K562 (cell line): ENCODE results near the gene FBXL12. TPM values are rescaled to one million over a fixed set of nuclear protein-coding genes. Genes with fewer than 3 reads are reported as not detected.
A peak's percentile ranks its signal among the peaks of the same experiment; 100 is the strongest.
"Not testable (repeated sequence)": the region's sequence is repeated elsewhere in the genome, so short reads cannot be mapped to it uniquely, and the experiment has no call there.

ENCODE experiments used
- ATAC-seq: fragments of 200-7000 bp; cut with Tn5 transposase; 3 replicates; pipeline ENCODE4 v1.9.1; 2020; ENCODE audit warnings: moderate library complexity
- BruUV-seq: library from RNA; stranded (reverse); fragments of 400-500 nt; replicated peaks from 2 replicates; lab custom pipeline; 2021; lab: Mats Ljungman, UMichigan
- CTCF ChIA-PET: fragments of 300-600 bp; formaldehyde crosslinking; extraction: SDS; loops from one replicate; lab custom pipeline; 2021; ENCODE audit warnings: low intra/inter-chr PET ratio; lab: Yijun Ruan, JAX
- POLR2A ChIA-PET: fragments of 300-600, 350-650 bp; sonication (Branson Sonifier 250); formaldehyde crosslinking; extraction: SDS; loops from one replicate; lab custom pipeline; 2021; ENCODE audit warnings: antibody characterized with exemption, inconsistent platforms; lab: Yijun Ruan, JAX
- DNase-seq, 4 experiments: peaks; one replicate each; pipeline versions ENCODE4 v3.0.0 to v3.0.0-alpha.2; 2011 to 2018; ENCODE audit warnings: low spot score in 3 of 4, mixed read lengths in 3 of 4; ENCODE audit errors: extremely low read depth in 1 of 4
- FAIRE-seq: peaks from 2 replicates; lab custom pipeline; 2011; peaks lifted over from hg19 to GRCh38; lab: Jason Lieb, UNC
- H2AFZ ChIP-seq: 2 replicates; pipeline ENCODE4 v1.6.0; 2011; ENCODE audit warnings: low read depth, low read length, control low read depth, inconsistent platforms
- H3K27ac ChIP-seq: fragments of 200-600 bp; 3 replicates; pipeline ENCODE4 v1.8.0; 2011; ENCODE audit warnings: low read depth, mild to moderate bottlenecking, control low read depth, inconsistent platforms, low read length, moderate library complexity, mixed read lengths; ENCODE audit errors: extremely low read depth
- H3K27me3 ChIP-seq, 2 experiments: fragments of 300-600 bp in 1 of 2; 2 replicates in 1 of 2; 3 replicates in 1 of 2; pipeline versions ENCODE4 v1.6.0 to v1.8.0; 2011; ENCODE audit warnings: inconsistent platforms in 2 of 2, low read length in 2 of 2, mild to moderate bottlenecking in 1 of 2, mixed read lengths in 1 of 2, moderate library complexity in 1 of 2; ENCODE audit not compliant: control insufficient read depth in 2 of 2, insufficient read depth in 2 of 2
- H3K36me3 ChIP-seq: fragments of 300-600 bp; 3 replicates; pipeline ENCODE4 v1.8.0; 2011; ENCODE audit warnings: mild to moderate bottlenecking, low read length, inconsistent platforms; ENCODE audit not compliant: control insufficient read depth, insufficient read depth
- H3K4me1 ChIP-seq, 2 experiments: fragments of 200-600 bp in 1 of 2; replicated peaks in 1 of 2; 2 replicates in 1 of 2; 3 replicates in 1 of 2; pipeline versions ENCODE4 v1.5.1 to v1.8.0; 2011; ENCODE audit warnings: inconsistent platforms in 2 of 2, low read length in 2 of 2, mild to moderate bottlenecking in 1 of 2, mixed read lengths in 1 of 2, moderate library complexity in 1 of 2; ENCODE audit not compliant: control insufficient read depth in 2 of 2, insufficient read depth in 2 of 2
- H3K4me2 ChIP-seq: 2 replicates; pipeline ENCODE4 v1.6.1; 2011; ENCODE audit warnings: low read length, control low read depth, inconsistent platforms, mixed read lengths; ENCODE audit not compliant: insufficient read depth
- H3K4me3 ChIP-seq: fragments of 200-600 bp; sonication (generic), shearing (Covaris generic); 2 replicates; pipeline ENCODE4 v1.5.1; 2016; ENCODE audit warnings: control low read depth, inconsistent platforms
- H3K79me2 ChIP-seq: fragments of 200-600 bp; 3 replicates; pipeline ENCODE4 v1.8.0; 2011; ENCODE audit warnings: low read length, inconsistent platforms; ENCODE audit not compliant: control insufficient read depth, insufficient read depth
- H3K9ac ChIP-seq, 2 experiments: 2 replicates each; pipeline versions ENCODE4 v1.6.0 to v1.6.1; 2011; ENCODE audit warnings: low read depth in 2 of 2, low read length in 2 of 2, control low read depth in 1 of 2, inconsistent platforms in 1 of 2, mild to moderate bottlenecking in 1 of 2, mixed read lengths in 1 of 2; ENCODE audit not compliant: insufficient read depth in 1 of 2
- H3K9me1 ChIP-seq: one replicate; pipeline ENCODE4 v1.6.0; 2011; ENCODE audit warnings: inconsistent platforms, mild to moderate bottlenecking, low read length, moderate library complexity; ENCODE audit not compliant: control insufficient read depth, insufficient read depth
- H3K9me3 ChIP-seq: replicated peaks from 2 replicates; pipeline ENCODE4 v1.5.1; 2011; ENCODE audit warnings: low read depth, low read length, inconsistent platforms; ENCODE audit not compliant: control insufficient read depth, insufficient read depth
- H4K20me1 ChIP-seq: replicated peaks from 2 replicates; pipeline ENCODE4 v1.6.1; 2011; ENCODE audit warnings: low read length, inconsistent platforms, mixed read lengths; ENCODE audit not compliant: control insufficient read depth, insufficient read depth
- NCOA1 ChIP-seq: fragments of 450-650 bp; IDR thresholded peaks from 2 replicates; pipeline ENCODE4 v1.6.1; 2016; ENCODE audit warnings: low read depth
- PHF8 ChIP-seq: fragments of 200-600 bp; sonication (generic); IDR thresholded peaks from 2 replicates; pipeline ENCODE4 v1.6.1; 2012; ENCODE audit warnings: mixed run types, mild to moderate bottlenecking, inconsistent platforms, low read length, moderate library complexity, borderline replicate concordance
- TCF7 ChIP-seq: sonication (generic); IDR thresholded peaks from 2 replicates; pipeline ENCODE4 v1.6.1; 2016; ENCODE audit warnings: antibody characterized with exemption, borderline replicate concordance
- YY1 ChIP-seq, 3 experiments: IDR thresholded peaks; 2 replicates each; pipeline ENCODE4 v1.6.1; 2011; ENCODE audit warnings: low read length in 2 of 3, mild to moderate bottlenecking in 2 of 3, moderate library complexity in 2 of 3, borderline replicate concordance in 1 of 3, control low read depth in 1 of 3, low read depth in 1 of 3; ENCODE audit not compliant: insufficient read depth in 3 of 3, insufficient replicate concordance in 2 of 3, control insufficient read depth in 1 of 3, insufficient read length in 1 of 3; ENCODE audit errors: extremely low read depth in 1 of 3
- ZBTB11 ChIP-seq, 3 experiments: fragments of 200-800 bp in 1 of 3; fragments of 250-450 bp in 1 of 3; fragments of 450-650 bp in 1 of 3; sonication (Bioruptor Pico) in 1 of 3; sonication (Bioruptor generic) in 1 of 3; formaldehyde crosslinking in 1 of 3; IDR thresholded peaks; 2 replicates each; pipeline versions ENCODE4 v1.6.1 to v1.8.0; 2016 to 2022; ENCODE audit warnings: mild to moderate bottlenecking in 2 of 3, missing genetic modification characterization in 2 of 3, missing compliant biosample characterization in 1 of 3, moderate library complexity in 1 of 3
- ZBTB33 ChIP-seq: sonication (generic); formaldehyde crosslinking; IDR thresholded peaks from 2 replicates; pipeline ENCODE4 v1.8.1; 2023; ENCODE audit warnings: mild to moderate bottlenecking, missing genetic modification reagents
- ZBTB7A ChIP-seq: IDR thresholded peaks from 2 replicates; pipeline ENCODE4 v1.6.1; 2011; ENCODE audit warnings: low read depth, mild to moderate bottlenecking, low read length, moderate library complexity, borderline replicate concordance; ENCODE audit not compliant: control insufficient read depth
- ZC3H4 ChIP-seq: sonication (generic); formaldehyde crosslinking; IDR thresholded peaks from 2 replicates; pipeline ENCODE4 v1.9.0; 2021; ENCODE audit warnings: missing genetic modification reagents, borderline replicate concordance
- ZFX ChIP-seq: sonication (generic); formaldehyde crosslinking; IDR thresholded peaks from 2 replicates; pipeline ENCODE4 v1.8.0; 2022; ENCODE audit warnings: mild to moderate bottlenecking, missing genetic modification reagents, moderate library complexity
- whole genome bisulfite sequencing: fragments of 100-300 bp; shearing (Covaris generic); methylation state at CpG from one replicate; pipeline ENCODE4 v1.1.6; 2016; ENCODE audit warnings: low coverage, mixed read lengths; ENCODE audit not compliant: insufficient coverage; ENCODE audit errors: missing lambda C conversion rate; 5-methylcytosine and 5-hydroxymethylcytosine counted together
- in situ Hi-C: fragments of 300-500 bp; cut with MboI; formaldehyde crosslinking; loops from 4 replicates; pipeline ENCODE4 v1.15.0; 2018; ENCODE audit warnings: inconsistent platforms, mixed read lengths
- intact Hi-C: fragments of 100-400 bp; cut with micrococcal nuclease; formaldehyde crosslinking; loops from 2 replicates; pipeline ENCODE4 v1.14.2; 2022
- polyA plus RNA-seq, 8 experiments: library from polyadenylated mRNA; depleted of rRNA in 4 of 8; stranded (reverse) in 5 of 8; unstranded in 3 of 8; fragments of >200 nt; fragmentation: Nextera tagmentation in 2 of 8; fragmentation: Illumina TruSeq in 1 of 8; extraction: Ambion mirVana in 2 of 8; extraction: Trizol in 1 of 8; gene quantifications; 2 replicates each; pipeline versions ENCODE4 v1.2.1 to v1.2.3, GENCODE V29; 2011 to 2014; ENCODE audit warnings: inconsistent platforms in 1 of 8, missing spikeins in 1 of 8
- total RNA-seq, 7 experiments: library from RNA; depleted of rRNA in 6 of 7; stranded (reverse); fragments of >200 nt in 6 of 7; fragmentation: Illumina TruSeq in 2 of 7; extraction: Trizol in 2 of 7; gene quantifications; 2 replicates each; pipeline versions ENCODE4 v1.2.1 to v1.2.3, GENCODE V29; 2011 to 2021; ENCODE audit warnings: low replicate concordance in 1 of 7

Gene FBXL12
- total and polyA plus RNA-seq, 9 of the 15 experiments (the other 6 are each of a cell fraction or from before 2014, with no cell fraction given), result 2.7 to 40.5 (median 26.5) TPM

GRCh38 chr19:9791552-9792205, 27.2 kb downstream of the FBXL12 start (continued):
- TF ChIP-seq YY1 (IDR thresholded peaks at IDR 0.05; ENCODE audit: borderline replicate concordance in 1 of 3, control insufficient read depth in 1 of 3, extremely low read depth in 1 of 3, insufficient read depth in 3 of 3, insufficient read length in 1 of 3, insufficient replicate concordance in 2 of 3, low read depth in 1 of 3, low read length in 2 of 3), result peak in 1 of 3 experiments; percentile 18
- 0 out of 2 replicates have a peak, but pooled peaks have one; percentile 7 for TF ChIP-seq ZBTB7A
- TF ChIP-seq TCF7, result no peak
- 0 out of 2 replicates have a peak, but pooled peaks have one; percentile 21 for TF ChIP-seq NCOA1
- no peak for TF ChIP-seq ZC3H4 (CRISPR knock-in tag)

GRCh38 chr19:9791073-9791367, 27.9 kb downstream of the FBXL12 start:
- H3K9me3 ChIP-seq, H3K27me3 ChIP-seq, H3K36me3 ChIP-seq, H3K9me1 ChIP-seq, BruUV-seq, FAIRE-seq, POLR2A ChIA-PET, H4K20me1 ChIP-seq, ATAC-seq, H3K79me2 ChIP-seq, H3K4me3 ChIP-seq, DNase-seq: not testable (repeated sequence)
- Histone ChIP-seq H3K4me1 (peaks cover 43 to 45% of the 10 kb centered on the region in 2 experiments), H3K4me2 (peak overlapping the region; percentile 78), H3K27ac (peak overlapping the region; percentile 96), H3K9ac (peak overlapping the region; percentile 48 to 77; a peak in 2 of 4 replicates), H2AFZ (peak overlapping the region; percentile 82; the same call in 1 of the 2 replicates)
- intact Hi-C loops (loop anchor here (2.0 to 5.0 kb wide), 3 partner anchors 204 to 584 kb away; no protein-coding TSS in a partner anchor), in situ Hi-C loops (loop anchor here (5.0 to 10.0 kb wide), 2 partner anchors 164 to 656 kb away; no protein-coding TSS in a partner anchor)
- WGBS, result 51% methylated on average over 6 of the region's 6 CpGs
- CTCF ChIA-PET, result interaction anchor here (0.6 to 1.9 kb wide), 4 partner anchors 124 to 203 kb away, joined by 4 to 12 read pairs (median 4); no protein-coding TSS in a partner anchor
- TF ChIP-seq PHF8 (0 out of 2 replicates have a peak, but pooled peaks have one; percentile 3), ZBTB33 (CRISPR knock-in tag) (peak; percentile 33; the same call in 1 of the 2 replicates), ZBTB11 (CRISPR knock-in tag; IDR thresholded peaks at IDR 0.05) (peak in 1 of 3 experiments; percentile 39; a peak in 1 of 6 replicates), ZFX (peak; percentile 36)
